Hepatocyte (in vitro differentiated cells): ENCODE measurements around the gene TSPEAR. TPM values are rescaled to one million over a fixed set of nuclear protein-coding genes. Genes with fewer than 3 reads are reported as not detected.
"Not testable (repeated sequence)": the region's sequence is repeated elsewhere in the genome, so short reads cannot be mapped to it uniquely, and the experiment has no call there.

Experiments
- DNase-seq: peaks from one replicate; pipeline ENCODE4 v3.0.0-alpha.2; 2016; ENCODE audit warnings: low spot score
- H2AFZ ChIP-seq: fragments of 200-600 bp; sonication (generic); 2 replicates; pipeline ENCODE4 v1.6.0; 2016; ENCODE audit warnings: antibody characterized with exemption, mild to moderate bottlenecking
- H3K27ac ChIP-seq: fragments of 200-600 bp; sonication (generic); 2 replicates; pipeline ENCODE4 v1.5.1; 2016; ENCODE audit warnings: mild to moderate bottlenecking
- H3K27me3 ChIP-seq: fragments of 200-600 bp; sonication (generic); 2 replicates; pipeline ENCODE4 v1.6.1; 2016
- H3K36me3 ChIP-seq: fragments of 200-600 bp; sonication (generic); replicated peaks from 2 replicates; pipeline ENCODE4 v1.5.1; 2016; ENCODE audit warnings: low read depth; ENCODE audit not compliant: insufficient read depth
- H3K4me1 ChIP-seq: fragments of 200-600 bp; sonication (generic); 2 replicates; pipeline ENCODE4 v1.5.1; 2016; ENCODE audit warnings: mild to moderate bottlenecking, moderate library complexity; ENCODE audit not compliant: insufficient read depth
- H3K4me2 ChIP-seq: fragments of 200-600 bp; sonication (generic); 2 replicates; pipeline ENCODE4 v1.6.0; 2016
- H3K4me3 ChIP-seq: fragments of 200-600 bp; sonication (generic); 2 replicates; pipeline ENCODE4 v1.5.1; 2016; ENCODE audit warnings: mild to moderate bottlenecking
- H3K79me2 ChIP-seq: fragments of 200-600 bp; sonication (generic); 2 replicates; pipeline ENCODE4 v1.6.0; 2017; ENCODE audit warnings: mild to moderate bottlenecking
- H3K9me2 ChIP-seq: fragments of 200-600 bp; sonication (generic); replicated peaks from 2 replicates; pipeline ENCODE4 v1.6.0; 2017; ENCODE audit warnings: mild to moderate bottlenecking; ENCODE audit not compliant: insufficient read depth
- H3K9me3 ChIP-seq: fragments of 200-600 bp; sonication (generic); 2 replicates; pipeline ENCODE4 v1.5.1; 2016; ENCODE audit warnings: low read depth, mild to moderate bottlenecking
- H4K20me1 ChIP-seq: fragments of 200-600 bp; sonication (generic); 2 replicates; pipeline ENCODE4 v1.6.0; 2016; ENCODE audit warnings: mild to moderate bottlenecking; ENCODE audit not compliant: insufficient read depth, poor library complexity, severe bottlenecking
- EZH2 ChIP-seq: fragments of 200-600 bp; sonication (generic); IDR thresholded peaks from 2 replicates; pipeline ENCODE4 v1.6.1; 2016; ENCODE audit warnings: antibody characterized with exemption, mild to moderate bottlenecking, borderline replicate concordance
- EZH2phosphoT487 ChIP-seq: fragments of 200-600 bp; sonication (generic); IDR thresholded peaks from one replicate; pipeline ENCODE4 v1.6.1; 2018; ENCODE audit warnings: antibody characterized with exemption, mild to moderate bottlenecking, low read depth, moderate library complexity; ENCODE audit not compliant: unreplicated experiment, severe bottlenecking
- WGBS: methylation state at CpG from one replicate; pipeline ENCODE4 v1.1.6; 2016; ENCODE audit warnings: low lambda C conversion rate; ENCODE audit errors: missing lambda C conversion rate; 5-methylcytosine and 5-hydroxymethylcytosine counted together
- polyA plus RNA-seq: library from polyadenylated mRNA; unstranded; fragments of >200 nt; fragmentation: Nextera tagmentation; extraction: Ambion mirVana; gene quantifications from 2 replicates; pipeline ENCODE4 v1.2.1, GENCODE V29; 2016
- total RNA-seq: library from RNA; depleted of rRNA; stranded (reverse); fragments of >200 nt; gene quantifications from 2 replicates; pipeline ENCODE4 v1.2.3, GENCODE V29; 2014
- TF ChIP-seq, protein P1 (sequence below): fragments of 200-600 bp; sonication (generic); IDR thresholded peaks from 2 replicates; pipeline ENCODE4 v1.5.1; 2016; ENCODE audit warnings: antibody characterized with exemption, mild to moderate bottlenecking; ENCODE audit not compliant: poor library complexity

Gene TSPEAR
- total and polyA plus RNA-seq, 2 experiments from 2014 or later = 0.35 TPM; not detected in 1

DNA sequence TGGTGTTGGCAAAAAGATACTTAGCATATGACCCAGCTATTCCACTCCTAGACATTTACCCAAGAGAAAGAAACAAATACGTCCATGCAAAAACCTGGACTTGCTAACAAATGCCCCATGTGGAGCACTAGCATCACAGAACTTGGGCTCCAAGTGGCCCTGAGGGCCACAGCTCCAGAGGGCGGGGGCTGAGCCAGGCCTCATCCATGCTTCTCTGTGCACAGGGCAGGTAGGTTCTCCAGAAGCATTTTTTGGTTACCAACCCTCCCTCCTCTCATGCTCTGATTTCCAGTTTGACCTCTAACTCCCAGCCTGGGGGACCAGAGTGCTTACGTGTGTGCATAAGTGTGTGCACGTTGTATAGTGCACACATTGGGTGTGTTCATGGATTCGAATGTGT, 46.7 kb downstream of the TSPEAR start:
- H2AFZ ChIP-seq = no peak overlapping the region
- no peaks in the 10 kb centered on the region for H3K4me1 ChIP-seq
- H3K9me3 ChIP-seq = no peaks in the 10 kb centered on the region
- no peaks in the 10 kb centered on the region for H4K20me1 ChIP-seq
- H3K79me2 ChIP-seq = no peaks in the 10 kb centered on the region
- DNase-seq = no peak
- no peaks in the 10 kb centered on the region for H3K9me2 ChIP-seq
- TF ChIP-seq, protein P1, sequence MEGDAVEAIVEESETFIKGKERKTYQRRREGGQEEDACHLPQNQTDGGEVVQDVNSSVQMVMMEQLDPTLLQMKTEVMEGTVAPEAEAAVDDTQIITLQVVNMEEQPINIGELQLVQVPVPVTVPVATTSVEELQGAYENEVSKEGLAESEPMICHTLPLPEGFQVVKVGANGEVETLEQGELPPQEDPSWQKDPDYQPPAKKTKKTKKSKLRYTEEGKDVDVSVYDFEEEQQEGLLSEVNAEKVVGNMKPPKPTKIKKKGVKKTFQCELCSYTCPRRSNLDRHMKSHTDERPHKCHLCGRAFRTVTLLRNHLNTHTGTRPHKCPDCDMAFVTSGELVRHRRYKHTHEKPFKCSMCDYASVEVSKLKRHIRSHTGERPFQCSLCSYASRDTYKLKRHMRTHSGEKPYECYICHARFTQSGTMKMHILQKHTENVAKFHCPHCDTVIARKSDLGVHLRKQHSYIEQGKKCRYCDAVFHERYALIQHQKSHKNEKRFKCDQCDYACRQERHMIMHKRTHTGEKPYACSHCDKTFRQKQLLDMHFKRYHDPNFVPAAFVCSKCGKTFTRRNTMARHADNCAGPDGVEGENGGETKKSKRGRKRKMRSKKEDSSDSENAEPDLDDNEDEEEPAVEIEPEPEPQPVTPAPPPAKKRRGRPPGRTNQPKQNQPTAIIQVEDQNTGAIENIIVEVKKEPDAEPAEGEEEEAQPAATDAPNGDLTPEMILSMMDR = no peak
- no peak for TF ChIP-seq EZH2phosphoT487
- no peak for TF ChIP-seq EZH2
- H3K4me2 ChIP-seq = no peak overlapping the region
- H3K27ac ChIP-seq = no peak overlapping the region
- 88% methylated on average over 5 of the region's 5 CpGs for WGBS
- H3K4me3 ChIP-seq = no peak overlapping the region
- H3K36me3 ChIP-seq = no peaks in the 10 kb centered on the region
- H3K27me3 ChIP-seq = no peaks in the 10 kb centered on the region

DNA sequence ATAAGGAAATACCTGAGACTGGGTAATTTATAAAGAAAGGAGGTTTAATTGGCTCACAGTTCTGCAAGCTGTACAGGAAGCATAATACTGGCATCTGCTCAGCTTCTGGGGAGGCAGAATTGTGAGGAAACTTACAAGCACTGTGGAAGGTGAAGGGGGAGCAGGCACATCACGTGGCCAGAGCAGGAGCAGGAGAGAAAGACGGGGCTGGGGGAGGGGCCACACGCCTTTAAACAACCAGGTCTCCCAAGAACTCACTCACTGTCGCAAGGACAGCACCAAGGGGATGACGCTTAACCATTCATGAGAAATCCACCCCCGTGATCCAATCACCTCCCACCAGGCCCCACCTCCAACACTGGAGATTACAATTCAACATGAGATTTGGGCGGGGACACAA, 49.8 kb downstream of the TSPEAR start:
- H3K36me3 ChIP-seq, H3K27me3 ChIP-seq, H2AFZ ChIP-seq, H3K4me1 ChIP-seq, H3K9me2 ChIP-seq, H3K4me3 ChIP-seq, H3K79me2 ChIP-seq, H3K4me2 ChIP-seq, H3K9me3 ChIP-seq, H4K20me1 ChIP-seq, DNase-seq, H3K27ac ChIP-seq: not testable (repeated sequence)
- 72% methylated on average over 7 of the region's 7 CpGs for whole genome bisulfite sequencing

DNA sequence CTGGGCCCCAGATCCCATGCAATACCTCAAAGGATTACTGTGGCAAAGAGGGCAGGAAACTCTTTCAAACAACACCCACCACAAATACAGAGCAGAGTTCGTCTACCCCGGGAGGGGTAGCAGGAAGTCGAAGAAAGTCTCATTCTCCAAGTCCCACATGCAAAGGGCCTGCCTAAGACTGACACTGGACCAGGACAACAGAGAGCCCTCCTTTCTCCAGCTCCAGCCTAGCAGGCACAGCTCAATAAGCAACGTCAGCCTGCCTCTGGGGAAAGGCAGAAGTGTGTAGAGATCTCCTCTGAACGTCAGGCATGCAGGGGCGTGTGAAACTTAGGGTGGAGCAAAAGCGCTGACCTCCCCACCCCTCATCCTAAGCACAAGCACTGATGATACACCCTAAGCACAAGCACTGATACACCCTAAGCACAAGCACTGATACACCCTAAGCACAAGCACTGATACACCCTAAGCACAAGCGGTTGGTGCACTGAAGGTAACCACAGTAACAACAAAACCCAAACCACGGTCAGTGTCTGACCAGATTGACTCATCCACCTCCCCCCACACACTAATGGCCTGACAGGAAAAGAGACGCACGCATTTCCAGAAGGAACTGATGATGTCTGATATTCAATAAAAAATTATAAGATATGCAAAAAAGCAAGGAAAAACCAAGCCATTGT, 52.3 kb downstream of the TSPEAR start:
- no peak overlapping the region for H2AFZ ChIP-seq
- H3K27me3 ChIP-seq = no peaks in the 10 kb centered on the region
- no peak overlapping the region for H3K27ac ChIP-seq
- H3K9me2 ChIP-seq = no peaks in the 10 kb centered on the region
- H3K4me1 ChIP-seq = no peaks in the 10 kb centered on the region
- no peak overlapping the region for H3K4me3 ChIP-seq
- WGBS = 71% methylated on average over 11 of the region's 11 CpGs
- no peak for DNase-seq
- H4K20me1 ChIP-seq = no peaks in the 10 kb centered on the region
- no peaks in the 10 kb centered on the region for H3K36me3 ChIP-seq
- no peaks in the 10 kb centered on the region for H3K79me2 ChIP-seq
- TF ChIP-seq EZH2 (no peak), EZH2phosphoT487 (no peak)
- TF ChIP-seq, protein P1 = no peak
- H3K9me3 ChIP-seq = no peaks in the 10 kb centered on the region
- no peak overlapping the region for H3K4me2 ChIP-seq

DNA sequence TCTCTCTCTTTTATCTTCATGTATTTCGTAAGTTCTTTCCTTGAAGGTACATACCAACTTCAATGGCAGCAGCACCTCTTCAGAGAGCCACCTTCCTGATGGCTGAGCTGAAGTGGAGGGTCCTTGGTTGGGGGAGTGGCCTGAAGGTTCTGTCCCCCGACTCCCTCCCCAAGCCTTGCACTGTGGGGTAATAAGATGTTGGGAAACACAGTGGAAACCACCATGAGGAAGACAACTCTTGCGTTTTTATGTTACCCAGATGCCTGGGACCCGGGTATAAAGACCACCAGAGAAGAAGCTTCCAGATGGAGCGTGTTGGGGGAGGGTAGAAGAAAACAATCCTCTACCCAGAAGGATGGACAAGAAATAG, 52.8 kb downstream of the TSPEAR start:
- no peaks in the 10 kb centered on the region for H4K20me1 ChIP-seq
- no peaks in the 10 kb centered on the region for H3K4me1 ChIP-seq
- no peaks in the 10 kb centered on the region for H3K79me2 ChIP-seq
- no peak for DNase-seq
- no peaks in the 10 kb centered on the region for H3K27me3 ChIP-seq
- H3K36me3 ChIP-seq = no peaks in the 10 kb centered on the region
- no peak overlapping the region for H3K4me3 ChIP-seq
- H3K27ac ChIP-seq = no peak overlapping the region
- 95% methylated on average over 5 of the region's 5 CpGs for WGBS
- no peaks in the 10 kb centered on the region for H3K9me3 ChIP-seq
- no peak overlapping the region for H3K4me2 ChIP-seq
- H2AFZ ChIP-seq = no peak overlapping the region
- TF ChIP-seq, protein P1 = no peak
- TF ChIP-seq EZH2 = no peak
- no peak for TF ChIP-seq EZH2phosphoT487
- no peaks in the 10 kb centered on the region for H3K9me2 ChIP-seq
